ENCODE measurements around the gene PDZD8. TPM values are rescaled to one million over a fixed set of nuclear protein-coding genes. Genes with fewer than 3 reads are reported as not detected.

PDZD8 gene
- total RNA-seq, 1 donor from 2014 or later = 13.2 TPM

- ATAC-seq (ENCODE audit: low read depth) (no peak), DNase-seq (no peak)
- POLR2A ChIA-PET = no interaction called here
- Mint-ChIP-seq H3K36me3 (ENCODE audit: low read depth) (no peaks in the 10 kb centered on the region), H3K27me3 (peaks cover 24% of the 10 kb centered on the region), H3K4me3 (no peak overlapping the region), H3K9me3 (no peaks in the 10 kb centered on the region), H3K4me1 (no peaks in the 10 kb centered on the region), H3K27ac (no peak overlapping the region)
- CTCF ChIA-PET = no interaction called here
- TF ChIP-seq CTCF (IDR thresholded peaks at IDR 0.05) = no peak
- intact Hi-C loops (cut with micrococcal nuclease) = no loop called here
These were observed 33.5 kb upstream of the PDZD8 start for GRCh38 chr10:117408436-117409384.

DNA sequence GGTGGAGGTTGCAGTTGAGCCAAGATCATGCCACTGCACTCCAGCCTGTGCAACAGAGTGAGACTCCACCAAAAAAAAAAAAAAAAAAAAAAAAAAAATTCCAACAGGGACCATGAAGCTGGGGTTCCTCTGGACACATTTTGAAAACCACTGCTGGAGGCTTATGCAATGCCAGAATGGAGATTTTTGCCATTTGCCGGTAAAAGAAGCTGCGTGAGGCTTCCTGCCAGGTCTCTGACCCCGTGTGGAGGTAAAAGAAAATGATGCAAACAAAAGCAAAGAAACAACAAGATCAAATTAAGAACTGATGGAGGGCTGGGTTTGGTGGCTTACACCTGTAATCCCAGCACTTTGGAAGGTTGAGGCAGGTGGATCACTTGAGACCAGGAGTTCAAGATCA, 30.5 kb upstream of the PDZD8 start:
- CTCF ChIA-PET = interaction anchor here (0.6 to 2.0 kb wide), 2 partner anchors 189 to 1136 kb away, joined by 3 to 5 read pairs; no protein-coding TSS in a partner anchor
- POLR2A ChIA-PET = interaction anchor here (0.6 kb wide), 1 partner anchor 148 kb away, joined by 8 read pairs; no protein-coding TSS in a partner anchor
- ATAC-seq (ENCODE audit: low read depth) (no peak), DNase-seq (no peak)
- no peak for TF ChIP-seq CTCF (IDR thresholded peaks at IDR 0.05)
- Mint-ChIP-seq H3K27me3 (peaks cover 18% of the 10 kb centered on the region), H3K4me1 (no peaks in the 10 kb centered on the region), H3K4me3 (no peak overlapping the region), H3K36me3 (ENCODE audit: low read depth) (no peaks in the 10 kb centered on the region), H3K27ac (no peak overlapping the region), H3K9me3 (no peaks in the 10 kb centered on the region)
- intact Hi-C loops (cut with micrococcal nuclease) = no loop called here

DNA sequence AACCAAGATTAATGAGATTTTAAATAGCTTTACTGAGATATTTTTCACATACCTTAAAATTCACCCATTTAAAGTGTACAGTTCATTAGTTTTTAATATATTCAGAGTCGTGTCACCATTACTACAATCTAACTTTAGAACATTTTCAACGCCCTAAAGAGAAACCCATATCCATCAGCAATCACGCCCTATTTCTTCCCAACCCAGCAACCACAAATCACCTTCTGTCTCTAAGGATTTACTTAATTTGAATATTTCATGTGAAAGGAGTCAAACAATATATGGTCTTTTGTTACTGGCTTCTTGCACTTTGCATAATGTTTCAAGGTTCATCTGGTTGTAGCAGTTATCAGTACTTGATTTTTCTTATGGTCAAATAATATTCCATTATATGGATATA, 25.1 kb upstream of the PDZD8 start:
- POLR2A ChIA-PET = no interaction called here
- no peaks in the 10 kb centered on the region for H3K9me3 Mint-ChIP-seq
- H3K36me3 Mint-ChIP-seq (ENCODE audit: low read depth) = no peaks in the 10 kb centered on the region
- H3K4me3 Mint-ChIP-seq = no peak overlapping the region
- no peaks in the 10 kb centered on the region for H3K4me1 Mint-ChIP-seq
- CTCF ChIA-PET = no interaction called here
- H3K27me3 Mint-ChIP-seq = peaks cover 13% of the 10 kb centered on the region
- no peak overlapping the region for H3K27ac Mint-ChIP-seq
- no peak for ATAC-seq (ENCODE audit: low read depth)
- DNase-seq = no peak
- no peak for TF ChIP-seq CTCF (IDR thresholded peaks at IDR 0.05)
- intact Hi-C loops (cut with micrococcal nuclease) = no loop called here

DNA sequence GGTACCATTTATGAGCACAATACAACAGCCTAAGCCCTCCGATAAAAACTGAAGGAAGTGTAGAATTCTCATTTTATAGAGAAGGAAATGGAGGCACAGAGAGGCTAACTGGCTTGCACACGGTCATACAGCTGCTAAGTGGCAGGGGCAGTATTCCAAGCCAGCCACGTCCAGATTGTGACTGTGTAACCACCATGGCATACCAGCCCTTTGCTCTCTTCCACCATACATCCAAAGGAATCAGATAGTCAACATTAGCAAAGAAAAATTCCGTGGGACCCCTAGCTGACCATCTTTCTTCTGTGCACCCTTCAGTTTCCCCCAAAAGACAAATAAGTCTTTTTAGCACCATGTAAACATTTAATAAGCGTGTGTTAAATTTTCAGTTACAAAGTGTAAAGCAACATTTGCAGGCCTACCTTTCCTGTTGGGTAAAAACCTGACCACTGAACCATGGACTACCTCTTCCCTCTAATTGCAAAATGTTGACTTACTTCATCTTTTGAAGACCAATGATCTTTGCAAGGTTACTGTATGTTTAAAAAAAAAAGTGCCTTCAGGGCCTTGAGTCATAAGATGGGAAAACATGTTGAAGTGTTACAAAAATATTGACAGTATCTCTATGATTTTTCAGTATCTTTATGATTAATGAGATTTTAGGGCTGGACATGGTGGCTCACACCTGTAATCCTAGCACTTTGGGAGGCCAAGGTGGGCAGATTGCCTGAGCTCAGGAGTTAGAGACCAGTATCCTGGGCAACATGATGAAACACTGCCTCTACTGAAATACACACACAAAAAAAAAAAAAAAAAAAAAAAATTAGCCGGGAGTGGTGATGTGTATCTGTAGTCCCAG, 24.3 kb upstream of the PDZD8 start:
- ChIA-PET CTCF (no interaction called here), POLR2A (no interaction called here)
- TF ChIP-seq CTCF (IDR thresholded peaks at IDR 0.05) = no peak
- Mint-ChIP-seq H3K4me1 (no peaks in the 10 kb centered on the region), H3K36me3 (ENCODE audit: low read depth) (no peaks in the 10 kb centered on the region), H3K27me3 (peaks cover 11% of the 10 kb centered on the region), H3K9me3 (no peaks in the 10 kb centered on the region), H3K4me3 (no peak overlapping the region), H3K27ac (no peak overlapping the region)
- ATAC-seq (ENCODE audit: low read depth) (no peak), DNase-seq (no peak)
- intact Hi-C loops (cut with micrococcal nuclease) = no loop called here

GRCh38 chr10:117398029-117398428, 22.8 kb upstream of the PDZD8 start:
- Mint-ChIP-seq H3K4me3 (no peak overlapping the region), H3K36me3 (ENCODE audit: low read depth) (no peaks in the 10 kb centered on the region), H3K9me3 (no peaks in the 10 kb centered on the region), H3K4me1 (no peaks in the 10 kb centered on the region), H3K27me3 (peaks cover 2% of the 10 kb centered on the region), H3K27ac (no peak overlapping the region)
- no peak for TF ChIP-seq CTCF (IDR thresholded peaks at IDR 0.05)
- intact Hi-C loops (cut with micrococcal nuclease) = no loop called here
- ATAC-seq (ENCODE audit: low read depth) = no peak
- no peak for DNase-seq
- POLR2A ChIA-PET = no interaction called here
- CTCF ChIA-PET = no interaction called here
